ENCODE data around the gene POTEG.
"Not testable (repeated sequence)": the region's sequence is repeated elsewhere in the genome, so short reads cannot be mapped to it uniquely, and the experiment has no call there.

GRCh38 chr14:19437126-19437443, 2.9 kb upstream of the POTEG start:
- not testable (repeated sequence) for TF ChIP-seq RAD21 (conservative IDR thresholded peaks at IDR 0.05 in 1 of 2, IDR thresholded peaks at IDR 0.05 in 1 of 2); CTCF (IDR thresholded peaks at IDR 0.05); PBX3 (IDR thresholded peaks at IDR 0.05); NPAS2 (CRISPR knock-in tag; IDR thresholded peaks at IDR 0.05; ENCODE audit: borderline replicate concordance); EP300 (IDR thresholded peaks at IDR 0.05); RNF2 (IDR thresholded peaks at IDR 0.05; ENCODE audit: borderline replicate concordance, low read depth); EHMT2 (IDR thresholded peaks at IDR 0.05; ENCODE audit: low read depth); RARB (CRISPR knock-in tag; IDR thresholded peaks at IDR 0.05); POLR2A (IDR thresholded peaks at IDR 0.05; ENCODE audit: low read length); PHF8 (IDR thresholded peaks at IDR 0.05; ENCODE audit: borderline replicate concordance, low read depth); ELK1 (IDR thresholded peaks at IDR 0.05; ENCODE audit: low read depth, low read length)
